ENCODE measurements around the gene LRIG1.

Gene LRIG1

DNA sequence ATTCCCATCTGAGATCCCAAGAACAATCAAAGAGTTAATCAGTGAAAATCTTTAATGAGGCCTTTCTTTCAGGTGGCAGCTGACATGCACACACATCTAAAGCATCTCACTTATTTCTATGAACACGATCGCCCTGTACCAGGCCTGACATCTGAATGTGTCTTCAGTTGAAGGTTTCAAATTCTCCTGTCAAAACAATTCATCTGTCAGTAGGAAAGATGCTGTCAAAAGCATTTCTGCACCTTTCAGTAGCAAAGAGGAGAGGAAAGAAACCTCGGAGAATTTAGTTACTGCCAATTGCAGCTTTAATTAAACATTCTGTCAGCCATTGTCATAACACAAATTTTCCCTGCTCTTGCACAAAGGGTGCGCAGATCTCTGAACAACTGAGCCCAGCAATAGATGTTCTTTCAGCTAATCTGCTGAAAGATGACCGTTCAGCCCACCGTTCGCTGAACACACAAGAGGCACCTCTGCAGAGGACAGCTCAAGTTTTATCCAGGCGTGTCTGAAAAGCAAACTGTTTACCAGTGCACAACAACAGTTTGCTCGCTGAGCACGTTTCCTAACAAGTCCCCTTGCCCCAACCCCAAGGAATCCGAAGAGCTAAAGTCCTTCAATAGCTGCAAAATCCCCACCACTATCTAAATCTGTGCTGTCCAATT lies 34.1 kb downstream of the LRIG1 start:
- no peak for DNase-seq

DNA sequence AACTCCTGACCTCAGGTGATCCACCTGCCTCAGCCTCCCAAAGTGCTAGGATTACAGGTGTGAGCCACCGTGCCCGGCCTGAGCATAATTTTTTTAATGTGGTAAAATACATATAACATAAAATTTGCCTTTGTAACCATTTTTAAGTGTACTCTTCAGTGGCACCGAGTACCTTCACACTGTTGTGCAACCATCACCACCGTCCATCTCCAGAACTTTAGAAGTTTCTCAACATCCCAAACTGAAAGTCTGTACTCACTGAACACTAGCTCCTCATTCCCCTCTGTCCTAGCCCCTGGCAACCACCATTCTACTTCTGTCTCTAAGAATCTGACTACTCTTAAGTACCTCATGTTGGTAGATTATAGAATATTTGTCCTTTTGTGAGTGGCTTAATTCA lies 35.2 kb downstream of the LRIG1 start:
- no peak for DNase-seq

GRCh38 chr3:66465034-66465433 lies 35.8 kb downstream of the LRIG1 start:
- no peak for DNase-seq

DNA sequence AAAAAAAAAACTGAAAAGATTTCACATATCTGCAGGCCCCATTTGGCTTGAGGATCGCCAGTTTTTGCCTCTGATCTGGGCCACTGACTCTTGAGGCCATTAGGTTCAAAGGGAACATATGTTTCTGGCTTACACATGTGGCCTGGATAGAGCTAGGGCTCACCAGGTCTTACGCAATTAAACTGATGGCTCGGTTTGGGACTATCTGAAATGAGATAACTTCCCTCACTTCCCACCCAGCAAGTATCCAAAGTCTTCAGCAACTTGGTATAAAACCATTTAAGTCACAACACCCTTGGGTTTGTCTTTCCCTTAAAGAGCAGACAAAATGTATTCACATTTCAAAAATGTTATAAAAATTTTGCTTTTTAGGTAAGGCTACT lies 36.3 kb downstream of the LRIG1 start:
- no peak for DNase-seq

DNA sequence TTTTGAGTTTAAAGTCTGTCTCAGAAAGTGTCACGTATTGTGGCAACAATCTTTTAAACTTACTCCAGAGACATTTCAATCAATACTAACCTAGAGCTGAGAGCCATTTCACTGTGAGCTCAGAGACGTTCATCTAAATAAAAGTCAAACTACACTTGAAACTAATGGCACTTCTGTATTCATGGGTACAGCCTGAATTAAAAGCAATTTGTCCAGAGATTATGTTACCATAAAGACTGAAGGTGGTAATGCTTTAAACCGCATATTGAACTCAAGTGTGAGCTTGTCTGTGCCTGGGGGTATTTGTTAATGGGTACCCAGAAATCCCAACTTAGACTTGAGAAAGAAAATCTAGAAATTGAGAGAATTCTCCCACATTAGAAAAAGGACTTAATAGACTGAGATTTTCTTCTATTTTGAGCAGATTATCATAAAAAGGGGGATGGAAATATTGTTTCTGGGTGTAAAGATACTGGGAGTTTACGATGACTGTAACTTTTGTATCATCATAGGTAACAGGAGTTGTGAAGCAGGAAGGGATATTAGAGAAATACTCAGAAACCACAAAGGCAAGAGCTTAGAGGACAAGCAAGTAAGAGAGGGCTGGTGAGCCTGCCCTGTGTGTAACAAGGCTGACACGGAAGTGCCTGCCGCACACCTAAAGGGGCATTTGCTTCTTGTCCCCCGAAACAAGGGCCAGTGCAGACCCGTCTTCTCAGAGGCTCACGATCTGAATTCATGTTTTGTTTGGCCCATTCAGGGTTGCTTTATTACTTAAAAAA lies 36.9 kb downstream of the LRIG1 start:
- no peak for DNase-seq

- no peak for DNase-seq
Measured at GRCh38 chr3:66463054-66463631, 37.7 kb downstream of the LRIG1 start.

- DNase-seq: no peak
Measured at GRCh38 chr3:66457252-66457651, 43.6 kb downstream of the LRIG1 start.

DNA sequence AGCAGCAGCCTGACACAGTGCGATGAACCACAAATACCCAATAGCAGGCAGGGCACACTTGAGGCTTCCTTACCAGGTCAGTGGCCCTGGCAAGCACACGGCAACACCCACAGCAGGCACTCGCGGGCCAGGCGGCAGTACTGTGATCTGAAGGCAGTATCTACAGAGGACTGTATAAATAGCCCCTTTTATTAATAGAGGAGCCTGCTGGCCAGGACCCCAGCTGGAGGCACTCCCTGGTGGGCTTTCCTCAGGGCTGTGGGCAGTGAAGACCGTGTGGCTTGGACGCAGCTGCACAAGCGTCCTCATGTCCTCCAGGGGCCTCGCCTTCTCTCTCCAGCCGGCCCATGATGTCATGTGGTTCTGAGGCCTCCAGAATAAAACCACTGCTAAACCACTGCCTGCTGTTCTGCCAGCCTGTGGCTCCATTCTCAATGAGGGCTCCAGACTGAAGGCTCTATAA lies 44.1 kb downstream of the LRIG1 start:
- no peak for DNase-seq

DNA sequence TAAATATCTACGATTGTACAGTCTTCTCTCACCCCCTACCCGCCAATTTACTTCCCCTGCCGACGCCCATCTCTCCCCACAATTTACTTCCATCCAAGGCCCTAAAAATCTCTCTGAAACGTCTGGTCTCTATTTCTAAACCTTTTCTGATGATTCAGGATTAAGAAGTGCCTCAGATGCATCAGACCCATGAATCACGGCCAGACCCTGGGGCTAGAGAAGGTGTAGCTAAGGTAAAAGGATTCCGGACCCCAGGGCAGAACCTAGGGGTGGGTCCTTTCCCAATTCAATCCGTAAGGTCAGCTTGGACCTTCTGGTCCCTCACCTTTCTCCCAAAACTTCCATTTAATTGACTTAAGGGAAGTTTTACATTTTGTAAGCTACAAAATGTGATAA lies 46.4 kb downstream of the LRIG1 start:
- no peak for DNase-seq

DNA sequence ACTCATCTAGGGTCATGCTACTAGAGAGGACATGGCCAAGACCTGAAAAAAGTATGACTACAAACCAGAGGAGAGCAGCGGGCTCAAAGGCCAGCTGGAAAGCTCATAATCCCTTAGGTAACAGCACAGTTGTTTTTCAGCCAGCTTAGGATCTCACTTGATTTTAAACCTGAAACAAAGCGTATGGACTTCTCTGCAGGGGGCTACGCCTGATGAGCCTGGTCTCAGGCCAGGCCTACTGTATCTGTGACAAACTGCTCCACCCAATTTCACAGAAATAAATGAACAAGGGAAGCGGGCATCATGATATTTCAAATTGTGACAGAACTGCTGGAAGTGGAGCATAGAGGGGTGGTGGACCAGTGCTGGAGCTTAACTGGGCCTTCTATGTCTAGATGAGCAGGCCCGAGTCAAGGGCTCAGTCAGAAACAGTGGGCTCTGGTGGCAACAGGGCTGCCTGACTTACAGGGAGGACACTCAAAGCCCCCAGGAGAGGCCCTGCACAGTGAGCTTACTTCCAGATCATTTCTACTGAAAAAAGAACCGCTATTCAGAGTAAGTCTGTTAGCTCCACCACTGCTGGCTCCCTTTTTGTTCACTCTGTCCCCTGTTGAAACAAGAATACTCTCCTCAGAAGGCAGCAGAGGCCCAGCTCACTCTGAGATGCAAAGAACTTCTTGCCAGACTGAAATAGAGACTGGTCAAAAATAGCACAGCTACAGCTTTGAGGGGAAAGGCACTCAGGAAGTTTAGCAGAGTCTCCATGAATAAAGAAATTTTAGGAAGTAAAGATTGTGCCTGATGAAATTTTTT lies 47.0 kb downstream of the LRIG1 start:
- no peak for DNase-seq

GRCh38 chr3:66452303-66453011 lies 48.4 kb downstream of the LRIG1 start:
- DNase-seq: no peak

- no peak for DNase-seq
Measured at GRCh38 chr3:66451766-66452165, 49.1 kb downstream of the LRIG1 start.

DNA sequence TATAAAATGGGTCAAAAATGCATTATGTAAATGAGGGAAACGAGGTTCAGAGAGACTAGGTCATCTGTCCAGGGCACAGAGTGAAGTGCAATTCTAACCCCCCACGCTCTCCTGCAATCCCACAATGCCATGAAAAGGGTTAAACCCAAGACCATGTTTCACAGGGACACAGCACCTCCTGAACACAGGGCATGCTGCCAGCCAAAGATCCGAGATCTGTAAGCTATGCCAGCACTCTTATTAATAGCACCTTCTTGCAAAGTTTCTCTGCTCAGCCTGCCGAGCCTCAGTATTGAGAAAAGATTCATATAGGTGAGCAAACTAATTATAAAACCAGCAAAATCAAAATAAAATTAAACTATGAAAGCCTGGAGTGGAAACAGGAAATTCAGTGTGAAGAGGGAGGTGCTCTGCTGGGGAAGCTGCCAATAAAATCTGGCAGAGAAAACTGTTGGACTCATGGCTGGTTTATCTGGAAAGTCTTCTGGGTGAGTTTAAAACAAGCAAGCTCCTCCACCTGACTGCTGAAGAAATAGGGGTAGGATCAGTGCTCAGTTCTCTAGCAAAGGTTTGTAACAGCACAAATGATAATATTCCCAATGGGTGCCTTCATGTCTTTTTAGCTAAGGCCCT lies 50.3 kb downstream of the LRIG1 start:
- no peak for DNase-seq

GRCh38 chr3:66449411-66449974 lies 51.3 kb downstream of the LRIG1 start:
- no peak for DNase-seq

DNA sequence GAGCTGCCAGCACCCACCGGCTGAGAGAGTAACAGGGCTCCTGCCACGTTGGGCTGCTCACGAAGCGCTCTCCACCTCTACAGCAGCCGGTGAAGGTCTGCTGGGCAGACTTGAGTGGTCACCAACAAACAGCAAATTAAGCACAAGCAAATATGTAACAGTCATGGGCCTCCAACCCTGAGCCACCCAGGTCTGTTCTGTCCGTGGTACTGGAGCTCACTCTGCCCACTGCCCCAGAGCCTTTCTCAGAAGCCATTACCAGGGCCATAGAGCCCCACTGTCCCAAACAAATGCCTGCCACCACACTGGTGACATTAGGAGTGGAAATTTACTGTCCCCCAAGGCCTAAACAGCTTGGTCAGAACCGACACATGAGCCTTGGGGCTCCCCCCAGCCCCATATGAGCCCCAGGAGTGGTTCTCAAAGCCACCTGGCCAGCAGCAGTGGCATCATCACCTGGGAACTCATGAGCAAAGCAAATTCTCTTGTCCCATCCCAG lies 56.6 kb downstream of the LRIG1 start:
- no peak for DNase-seq

DNA sequence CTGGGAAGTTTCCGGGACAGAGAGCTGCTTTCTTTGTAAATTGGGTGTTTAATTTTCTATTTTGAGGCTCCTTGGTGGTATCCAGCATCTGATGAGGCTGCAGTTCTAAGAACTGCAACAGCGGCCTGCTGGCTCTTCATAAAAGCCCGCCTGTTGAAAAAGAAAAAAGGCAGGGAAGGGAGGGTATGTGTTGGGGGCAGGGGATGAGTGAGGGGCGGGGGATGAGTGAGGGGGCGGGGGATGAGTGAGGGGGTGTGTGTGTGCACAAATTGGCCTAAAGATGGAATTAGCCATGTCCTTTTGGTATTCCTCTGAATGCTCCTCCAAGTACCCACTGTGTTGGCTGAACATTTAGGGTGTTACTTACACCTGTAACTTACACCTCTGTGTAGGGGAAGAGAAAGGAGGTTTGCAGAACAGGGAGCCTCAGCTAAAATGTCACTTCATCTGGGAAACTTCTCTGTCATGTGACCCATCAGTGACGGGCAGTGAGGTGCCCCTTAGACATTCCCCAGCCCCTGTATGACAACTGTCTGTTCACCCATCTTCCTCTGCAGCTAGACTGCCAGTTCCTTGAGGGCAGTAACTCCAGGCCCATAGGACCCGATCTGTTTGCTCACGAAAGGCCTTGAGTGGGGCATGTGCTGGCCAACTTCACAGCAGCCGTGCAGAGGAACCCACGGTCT lies 57.6 kb downstream of the LRIG1 start:
- DNase-seq: no peak

DNA sequence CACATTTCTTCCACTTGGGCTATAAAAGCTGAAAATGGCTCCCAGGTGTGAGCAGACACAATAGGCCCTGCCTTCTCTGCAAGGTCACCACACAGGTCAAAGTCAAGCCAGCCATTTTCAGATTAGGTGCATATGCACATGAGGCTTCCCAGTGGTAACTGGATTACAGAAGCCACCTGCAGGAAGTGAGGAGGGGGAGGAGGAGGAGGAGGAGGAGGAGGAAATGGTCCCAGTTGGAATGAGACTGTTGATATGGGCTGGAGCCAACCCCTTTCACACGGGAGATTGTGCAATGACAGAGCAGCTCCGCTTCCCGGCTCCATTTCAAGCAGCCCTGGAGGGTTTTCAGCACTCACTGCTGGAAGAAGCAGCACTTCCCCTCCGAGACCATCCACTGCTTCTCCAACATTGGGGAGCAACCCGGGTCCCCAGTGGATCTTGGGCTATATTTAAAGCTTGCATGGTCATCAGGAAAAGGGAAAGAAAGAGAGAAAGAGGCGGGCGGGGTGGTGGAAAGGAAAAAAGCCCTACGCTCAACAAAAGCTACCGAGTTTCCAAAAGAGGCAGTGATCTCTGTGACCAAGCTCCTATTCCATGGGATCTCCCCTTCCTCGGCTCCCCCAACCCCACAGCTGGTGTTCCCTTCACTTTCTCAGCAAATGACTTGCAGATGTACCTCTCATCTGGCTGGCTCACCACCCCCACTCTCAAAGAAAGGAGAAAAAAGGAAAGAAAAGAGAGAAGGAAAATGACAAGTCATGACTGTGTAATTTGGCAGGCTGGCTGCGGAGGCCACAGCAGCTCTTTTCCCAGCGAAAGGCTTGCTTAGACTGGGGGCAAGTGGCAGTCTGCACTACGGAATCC lies 58.3 kb downstream of the LRIG1 start:
- DNase-seq: no peak

- no peak for DNase-seq
Measured at GRCh38 chr3:66441692-66442091, 59.1 kb downstream of the LRIG1 start.

- DNase-seq: no peak
Measured at GRCh38 chr3:66441129-66441528, 59.7 kb downstream of the LRIG1 start.
